SIG-M5 treated with dmso at 0.1 percent for 504 hours (cell line): ENCODE measurements around the gene S1PR5.
"Not testable (repeated sequence)": the region's sequence is repeated elsewhere in the genome, so short reads cannot be mapped to it uniquely, and the experiment has no call there.

Source experiments
- DNase-seq: peaks from one replicate; lab custom pipeline; 2025; ENCODE audit not compliant: unreplicated experiment; lab: John Stamatoyannopoulos, UW

S1PR5 gene, protein sequence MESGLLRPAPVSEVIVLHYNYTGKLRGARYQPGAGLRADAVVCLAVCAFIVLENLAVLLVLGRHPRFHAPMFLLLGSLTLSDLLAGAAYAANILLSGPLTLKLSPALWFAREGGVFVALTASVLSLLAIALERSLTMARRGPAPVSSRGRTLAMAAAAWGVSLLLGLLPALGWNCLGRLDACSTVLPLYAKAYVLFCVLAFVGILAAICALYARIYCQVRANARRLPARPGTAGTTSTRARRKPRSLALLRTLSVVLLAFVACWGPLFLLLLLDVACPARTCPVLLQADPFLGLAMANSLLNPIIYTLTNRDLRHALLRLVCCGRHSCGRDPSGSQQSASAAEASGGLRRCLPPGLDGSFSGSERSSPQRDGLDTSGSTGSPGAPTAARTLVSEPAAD

DNA sequence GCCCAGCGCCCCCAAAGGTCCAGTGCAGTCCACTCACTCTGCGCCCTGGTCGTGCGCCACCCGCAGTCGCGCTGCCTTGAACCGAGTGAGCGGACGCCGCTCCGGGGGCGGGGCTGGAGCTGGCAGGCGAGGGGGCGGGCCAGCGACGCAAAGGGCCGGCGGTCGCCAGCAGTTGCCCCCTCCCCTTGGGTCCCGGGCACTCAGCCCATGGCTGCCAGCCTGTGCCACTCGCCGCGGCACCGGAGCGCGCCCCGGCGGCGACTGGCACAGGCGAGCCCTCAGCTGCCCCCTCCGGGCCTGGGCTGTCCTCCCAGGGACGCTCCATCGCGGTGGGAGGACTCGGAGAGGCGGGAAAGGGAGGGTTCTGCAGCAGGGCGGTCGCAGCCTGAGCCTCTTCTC lies at the start of gene S1PR5:
Gene S1PR5, minus strand, starts transcription at position 87 of the 399 bp plus-strand sequence. CDS start 2,436 bp downstream, outside the sequence.
- no peak for DNase-seq

DNA sequence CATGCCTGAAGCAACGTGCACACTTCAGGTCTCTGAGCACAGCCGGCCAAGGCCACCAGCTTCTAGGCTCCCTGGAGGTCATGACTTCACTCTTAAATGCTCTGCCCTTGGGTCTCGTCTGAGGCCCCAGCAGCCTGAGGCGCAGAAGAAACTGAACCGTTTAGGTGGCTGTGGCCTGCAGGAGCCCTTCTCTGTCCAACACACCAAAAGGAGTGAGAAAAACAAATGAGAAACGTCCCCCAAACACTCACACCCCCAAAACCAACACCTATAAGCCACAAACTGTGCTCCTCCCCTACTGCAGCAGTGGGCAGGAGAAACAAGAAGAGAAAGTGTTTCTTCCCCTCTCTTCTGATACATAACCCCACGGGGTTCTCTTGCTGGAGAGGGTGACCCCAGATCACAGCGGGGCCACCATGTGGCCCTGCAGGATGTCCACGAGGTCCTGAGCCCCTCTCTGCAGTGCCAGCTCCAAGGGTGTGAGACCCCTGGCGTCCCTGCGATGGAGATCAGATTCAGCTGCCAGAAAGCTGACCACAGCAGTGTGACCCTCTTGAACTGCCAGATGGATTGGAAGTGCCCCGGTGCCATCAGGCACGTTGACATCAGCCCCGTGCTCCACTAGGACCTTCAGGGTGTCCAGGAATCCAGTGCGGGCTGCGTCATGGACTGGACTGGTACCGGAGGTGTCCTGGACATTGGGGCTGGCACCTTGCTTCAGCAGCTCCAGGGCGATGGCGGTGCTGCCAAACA lies 49.6 kb upstream of the S1PR5 start:
- DNase-seq, result peak; percentile 60

DNA sequence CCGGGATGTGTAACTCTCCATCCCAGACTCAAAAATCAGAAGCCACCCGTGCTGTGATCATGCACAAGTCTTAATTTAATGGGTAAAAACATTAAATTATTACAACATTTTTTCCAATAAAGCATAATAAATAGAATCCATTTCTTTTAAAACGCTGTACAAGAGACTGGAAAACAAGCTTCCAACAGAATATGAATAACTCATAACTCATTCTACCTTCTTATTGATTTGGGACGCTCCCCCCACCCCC lies 49.1 kb upstream of the S1PR5 start:
- no peak for DNase-seq

DNA sequence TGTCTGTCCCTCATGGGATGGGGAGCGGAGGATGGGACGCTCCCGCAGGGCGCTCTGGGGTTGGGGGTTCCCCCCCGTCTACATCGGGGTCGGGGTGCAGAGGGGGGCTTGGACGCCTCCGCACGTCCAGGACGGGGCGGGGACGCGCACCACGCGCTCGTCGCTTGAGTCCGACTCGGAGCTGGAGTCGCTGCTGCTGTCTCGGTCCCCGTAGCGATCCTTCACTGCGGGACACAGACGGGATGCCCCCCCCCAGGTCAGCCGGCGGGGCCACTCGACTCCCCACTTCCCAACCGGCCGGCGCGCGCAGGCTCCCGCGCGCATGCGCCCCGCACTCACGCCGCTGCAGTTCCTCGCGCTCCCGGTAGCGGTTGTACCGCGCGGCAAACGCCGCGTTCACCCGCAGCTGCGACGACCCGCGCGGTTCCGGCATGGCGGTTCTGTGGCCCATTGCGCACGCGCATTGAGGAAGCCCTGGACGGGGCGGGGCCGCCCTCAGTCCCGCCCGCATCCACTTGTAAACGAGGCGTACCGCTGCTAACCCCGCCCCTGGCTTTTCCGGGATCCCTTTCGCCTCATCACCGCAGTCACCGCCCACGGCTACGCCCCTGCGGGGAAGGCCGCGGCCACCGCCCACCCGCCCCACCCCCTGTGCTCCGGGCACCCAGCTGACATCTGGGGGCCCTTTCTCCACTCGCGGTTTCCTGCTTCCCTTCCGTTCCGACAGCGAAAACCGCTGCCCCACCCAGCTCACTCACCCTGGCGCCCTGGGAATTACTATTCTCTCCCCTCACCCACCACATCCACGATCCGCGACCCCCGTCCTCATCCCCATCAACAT lies 48.5 kb upstream of the S1PR5 start, which contains the start of gene KRI1:
Gene KRI1, minus strand, starts transcription at position 444 of the 841 bp plus-strand sequence. Its CDS starts 11 bp downstream, at position 433.
- DNase-seq, result peak; percentile 97

DNA sequence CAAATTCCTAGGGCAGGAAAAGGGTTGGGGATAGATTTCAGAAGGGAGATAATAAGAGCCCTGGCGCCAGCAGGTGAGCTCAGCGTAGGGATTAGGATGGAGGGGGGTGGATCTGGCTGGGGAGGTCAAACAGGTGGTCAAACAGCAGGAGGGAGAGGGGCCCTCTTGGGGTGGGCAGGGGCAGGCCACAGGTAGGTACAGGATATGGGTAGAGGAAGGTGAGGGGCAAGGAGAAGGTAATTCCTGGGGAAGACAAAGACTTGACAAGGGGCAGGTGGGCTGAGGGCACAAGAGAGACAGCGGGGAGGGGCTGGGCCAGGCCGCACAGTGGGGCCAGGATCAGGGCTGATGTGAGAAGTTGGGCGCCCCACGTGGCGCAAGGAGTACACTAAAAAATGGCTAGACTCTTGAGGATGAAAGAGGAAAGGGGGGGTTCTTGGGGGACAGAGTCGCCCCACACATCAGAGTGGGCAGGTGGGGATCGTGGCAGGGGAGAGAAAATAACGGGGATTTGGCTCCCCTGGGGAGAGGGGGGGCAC lies 47.9 kb upstream of the S1PR5 start:
- DNase-seq, result peak; percentile 55

DNA sequence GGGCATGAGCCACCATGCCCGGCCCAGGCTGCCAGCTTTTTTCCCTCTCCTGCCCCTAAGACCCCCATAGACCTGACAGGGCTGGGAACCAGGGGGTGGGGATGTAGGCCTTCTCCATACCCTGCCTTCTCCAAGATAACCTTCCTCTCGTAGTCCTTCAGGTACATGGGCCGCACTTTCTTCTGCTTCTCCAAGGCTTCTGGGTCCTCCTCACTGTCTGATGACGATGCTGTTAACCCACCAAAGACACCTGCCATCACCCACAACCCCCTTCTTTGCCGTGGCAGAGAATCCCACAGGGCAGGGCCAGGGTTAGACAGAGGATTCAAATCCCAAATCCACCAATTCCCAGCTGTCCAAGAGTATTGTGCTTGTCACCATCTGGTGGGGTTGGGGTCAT lies 45.4 kb upstream of the S1PR5 start:
- no peak for DNase-seq

DNA sequence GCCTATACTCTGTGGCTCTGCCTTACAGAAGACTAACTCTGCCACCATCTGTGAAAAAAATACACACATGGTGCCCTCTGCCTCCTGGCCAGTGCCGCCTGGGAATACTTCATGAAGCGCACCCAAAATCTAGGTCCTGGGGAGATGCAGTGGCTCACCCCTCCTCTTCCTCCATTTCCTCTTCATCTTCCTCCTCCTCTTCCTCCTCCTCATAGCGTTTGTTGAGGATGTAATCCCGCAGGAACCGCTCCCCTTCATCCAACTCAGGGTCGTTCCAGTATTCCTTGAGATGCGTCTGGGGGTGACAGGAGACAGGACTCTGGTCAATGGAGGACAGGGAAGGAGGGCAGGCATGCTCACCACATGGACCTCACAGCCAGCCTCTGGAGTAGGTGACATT lies 42.9 kb upstream of the S1PR5 start:
- no peak for DNase-seq

DNA sequence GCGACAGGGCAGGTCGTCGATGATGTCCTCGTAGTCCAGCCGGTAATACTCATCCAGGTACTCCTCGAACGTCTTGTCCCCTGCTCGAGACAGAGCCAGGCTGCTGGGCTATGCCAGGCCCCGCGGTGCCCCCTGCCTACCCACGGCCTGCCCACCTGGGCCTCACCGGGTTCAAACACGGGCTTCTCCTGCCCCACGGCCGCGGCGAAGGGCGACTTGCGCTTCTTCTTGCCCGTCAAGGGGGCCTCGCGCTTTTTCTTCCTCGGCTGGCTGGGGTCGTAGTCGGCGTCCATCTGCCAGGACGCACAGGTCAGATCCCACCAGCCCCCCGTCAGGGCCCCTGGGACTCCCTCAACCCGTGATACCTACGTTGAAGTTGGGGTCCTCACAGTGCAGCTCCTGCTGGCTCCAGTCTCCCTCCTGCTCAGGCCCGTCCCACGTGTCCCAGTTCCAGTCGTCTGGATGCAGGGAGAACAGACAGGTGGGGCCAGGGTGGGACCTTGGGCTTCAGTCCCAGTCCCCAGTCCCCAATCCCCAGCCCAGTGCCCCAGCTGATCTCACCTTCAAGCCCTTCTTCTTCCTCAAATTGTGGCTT lies 40.5 kb upstream of the S1PR5 start:
- no peak for DNase-seq

DNA sequence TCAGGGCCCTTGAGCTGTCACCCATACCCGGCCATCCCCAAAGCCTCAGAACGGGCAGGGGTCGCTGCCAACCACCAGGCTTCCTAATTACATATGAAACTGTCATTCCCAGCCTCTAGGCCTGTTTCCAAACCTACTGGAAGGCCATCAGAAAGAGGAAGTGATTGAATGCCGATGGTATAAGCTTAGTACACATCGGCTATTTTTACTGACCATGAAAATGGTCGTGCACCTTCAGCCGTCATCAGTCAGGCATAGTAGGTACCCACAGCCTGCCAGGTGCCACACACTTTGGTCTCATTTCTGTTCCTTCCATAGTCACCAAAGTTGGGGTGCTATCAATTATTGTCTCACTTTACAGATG lies 38.3 kb upstream of the S1PR5 start:
- DNase-seq, result no peak

DNA sequence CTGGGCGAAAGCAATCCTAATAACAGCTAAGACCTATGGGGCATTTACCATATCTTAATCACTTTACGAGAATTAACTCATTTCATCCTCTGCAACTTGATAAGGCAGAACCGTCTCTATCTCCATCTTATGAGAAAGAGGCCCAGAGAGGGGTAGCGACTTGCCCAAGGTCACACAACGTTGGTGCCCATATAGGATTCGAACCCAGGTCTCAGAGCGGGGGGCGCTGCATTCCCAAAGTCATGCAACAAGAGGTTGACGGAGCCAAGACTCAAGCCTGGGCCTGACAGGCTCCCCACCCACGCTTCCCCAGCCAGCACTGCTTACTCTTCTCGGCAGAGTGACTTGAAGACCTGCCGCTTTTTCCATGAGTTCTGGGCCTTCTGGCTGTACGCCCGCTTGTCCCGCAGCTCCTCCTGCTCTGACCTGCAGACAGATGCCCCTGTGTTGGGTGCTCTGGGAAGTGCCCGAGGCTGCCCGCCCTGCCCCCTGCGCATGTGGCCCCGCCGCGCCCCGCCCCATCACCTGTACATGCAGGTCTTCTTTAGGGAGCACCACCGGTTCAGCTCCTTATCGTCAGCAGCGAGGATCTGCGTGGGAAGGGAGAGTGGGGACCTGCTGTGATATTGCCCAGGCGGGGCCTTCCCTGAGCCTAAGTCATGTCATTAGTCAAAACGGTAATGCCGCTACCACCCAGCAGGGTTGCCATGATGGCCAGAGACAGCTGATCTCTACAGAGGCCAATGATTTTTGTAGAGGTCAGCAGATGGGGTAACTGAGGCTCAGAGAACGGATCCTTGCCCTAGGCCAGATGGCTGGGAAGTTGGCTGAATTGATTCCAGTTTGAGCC lies 37.7 kb upstream of the S1PR5 start:
- DNase-seq, result no peak

DNA sequence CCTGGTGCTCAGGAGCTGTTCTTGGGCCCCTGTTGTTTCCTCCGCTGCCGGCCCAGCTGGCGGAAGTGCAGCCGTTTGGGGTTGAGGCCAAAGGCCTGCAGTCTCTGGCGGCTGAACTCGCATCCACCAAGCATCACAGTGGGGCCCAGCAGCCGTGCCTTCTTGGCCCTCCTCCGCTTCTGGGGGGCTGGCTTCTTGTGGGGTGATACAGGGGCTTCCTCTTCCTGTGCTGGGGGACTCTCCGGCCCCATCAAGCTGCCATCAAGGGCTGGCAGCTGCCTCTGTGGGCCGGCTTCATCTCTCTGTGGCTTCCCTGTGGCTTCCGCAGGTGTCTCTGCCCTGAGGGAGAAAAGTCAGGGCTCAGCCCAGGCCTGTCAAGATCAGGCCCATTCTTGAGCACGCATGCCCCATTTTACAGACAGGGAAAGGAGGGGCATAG lies 36.7 kb upstream of the S1PR5 start:
- DNase-seq, result no peak

DNA sequence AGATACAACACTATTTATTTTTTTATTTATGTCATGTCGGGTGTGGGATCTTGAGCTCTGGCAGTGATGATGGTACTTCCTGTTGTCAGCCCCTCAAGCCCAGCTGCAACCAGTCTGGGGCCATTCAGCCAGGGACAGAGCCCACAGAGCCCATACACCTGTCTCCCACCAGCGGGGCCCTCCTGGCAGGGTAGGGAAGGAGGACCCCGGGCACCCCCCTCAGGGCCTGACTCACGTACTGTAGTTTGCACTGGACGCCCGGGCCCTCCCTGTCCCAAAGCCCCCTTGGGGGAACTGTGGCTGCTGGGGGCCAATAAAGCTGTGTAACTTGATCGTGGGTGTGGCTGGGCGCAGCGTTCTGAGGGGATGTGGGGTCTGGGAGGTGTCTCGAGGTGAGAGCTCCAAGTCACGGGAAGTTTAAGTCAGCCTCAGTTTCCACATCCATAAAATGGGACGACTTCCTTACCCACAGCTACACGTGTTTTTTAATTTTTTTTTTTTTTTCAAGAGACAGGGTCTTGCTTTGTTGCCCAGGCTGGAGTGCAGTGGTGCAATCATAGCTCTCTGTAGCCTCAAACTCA lies 35.9 kb upstream of the S1PR5 start:
- no peak for DNase-seq

DNA sequence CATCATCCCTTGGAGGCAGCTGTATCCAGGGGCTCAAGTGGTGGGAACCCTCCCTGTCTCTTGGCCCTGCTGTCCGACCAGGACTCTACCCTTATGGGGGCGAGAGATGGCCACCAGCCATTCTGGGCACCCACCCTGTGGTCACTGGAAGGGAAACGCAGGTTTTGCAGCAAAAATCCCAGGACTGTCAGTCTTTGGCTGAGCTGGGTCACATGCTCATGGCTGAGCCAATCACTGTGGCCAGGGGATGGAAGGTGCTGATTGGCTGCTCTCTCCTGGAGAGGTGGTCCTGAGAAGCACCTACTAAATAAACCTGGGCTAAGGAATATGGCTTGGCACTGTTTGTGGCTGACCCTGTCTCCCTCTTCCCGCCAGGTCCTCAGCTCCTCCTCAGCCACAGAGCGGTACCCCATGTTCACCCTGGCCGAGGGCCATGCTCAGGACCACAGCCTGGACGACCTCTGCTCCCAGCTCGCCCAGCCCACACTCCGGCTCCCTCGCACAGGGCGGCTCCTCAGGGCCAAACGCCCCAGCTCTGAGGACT lies 35.3 kb upstream of the S1PR5 start:
- DNase-seq, result no peak

DNA sequence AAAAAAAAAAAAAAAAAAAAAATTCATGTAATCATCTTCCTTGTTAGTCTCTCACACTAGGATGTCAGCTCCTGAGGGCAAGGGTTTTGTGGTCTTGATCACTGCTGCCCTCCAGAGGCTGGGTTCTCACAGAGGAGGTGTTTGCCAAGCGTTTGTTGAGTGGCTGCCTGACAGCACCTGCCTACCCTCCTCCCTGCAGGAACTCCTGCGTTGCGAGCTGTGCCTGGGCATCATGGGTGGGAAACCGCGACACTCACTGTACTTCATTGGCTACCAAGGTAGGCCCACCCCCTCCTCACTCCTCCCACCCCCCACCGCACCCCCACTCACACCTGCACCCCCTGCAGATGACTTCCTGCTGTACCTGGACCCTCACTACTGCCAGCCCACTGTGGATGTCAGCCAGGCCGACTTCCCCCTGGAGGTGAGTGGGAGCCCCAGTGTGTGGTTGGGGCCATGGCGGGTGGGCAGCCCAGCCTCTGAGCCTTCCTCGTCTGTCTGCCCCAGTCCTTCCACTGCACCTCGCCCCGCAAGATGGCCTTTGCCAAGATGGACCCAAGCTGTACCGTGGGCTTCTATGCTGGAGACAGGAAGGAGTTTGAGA lies 34.6 kb upstream of the S1PR5 start:
- DNase-seq, result peak; percentile 56

DNA sequence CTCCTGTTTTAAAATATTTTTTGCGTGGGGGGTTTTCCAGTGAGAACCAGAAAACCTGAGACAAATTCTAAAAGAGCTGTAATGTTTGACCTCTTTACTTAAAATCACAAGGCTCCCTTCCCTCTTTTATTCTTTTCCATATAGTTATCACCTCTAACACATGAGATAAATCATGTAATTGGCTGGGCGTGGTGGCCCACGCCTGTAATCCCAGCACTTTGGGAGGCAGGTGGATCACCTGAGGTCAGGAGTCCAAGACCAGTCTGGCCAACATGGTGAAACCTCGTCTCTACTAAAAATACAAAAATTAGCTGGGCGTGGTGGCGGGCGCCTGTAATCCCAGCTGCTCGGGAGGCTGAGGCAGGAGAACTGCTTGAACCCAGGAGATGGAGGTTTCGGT lies 33.8 kb upstream of the S1PR5 start:
- not testable (repeated sequence) for DNase-seq

DNA sequence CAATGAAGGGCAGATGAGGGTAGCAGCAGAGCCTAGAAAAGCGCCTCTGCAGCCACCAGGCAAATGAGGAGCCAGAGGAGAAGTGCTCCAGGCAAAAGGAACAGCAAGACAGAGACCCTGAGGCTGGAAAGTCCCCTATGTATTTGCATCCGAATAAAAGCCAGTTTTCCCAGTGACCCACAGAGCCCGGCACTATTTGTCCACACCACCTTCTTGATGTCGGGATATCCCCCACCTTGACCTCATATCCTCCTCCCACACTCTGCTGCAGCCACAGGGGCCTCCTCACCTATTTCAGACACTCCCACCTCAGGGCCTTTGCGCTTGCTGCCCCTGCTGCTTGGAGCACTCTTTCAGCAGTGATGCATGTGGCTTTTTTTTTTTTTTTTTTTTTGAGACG lies 33.1 kb upstream of the S1PR5 start:
- DNase-seq, result no peak

DNA sequence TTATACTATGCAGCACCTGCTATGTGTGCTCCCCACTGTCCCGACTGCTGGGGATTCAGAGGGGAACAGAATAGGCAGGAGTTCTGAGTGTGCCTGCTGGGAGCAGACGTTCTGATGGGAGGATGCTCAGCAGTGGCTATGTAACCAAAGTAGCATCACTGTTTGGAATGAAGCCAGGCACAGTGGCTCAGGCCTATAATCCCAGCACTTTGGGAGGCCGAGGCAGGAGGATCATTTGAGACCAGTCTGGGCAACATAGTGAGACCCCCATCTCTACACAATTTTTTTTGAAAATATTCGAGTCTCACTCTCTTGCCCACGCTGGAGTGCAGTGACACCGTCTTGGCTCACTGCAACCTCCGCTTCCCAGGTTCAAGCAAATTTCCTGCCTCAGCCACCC lies 32.5 kb upstream of the S1PR5 start:
- no peak for DNase-seq

DNA sequence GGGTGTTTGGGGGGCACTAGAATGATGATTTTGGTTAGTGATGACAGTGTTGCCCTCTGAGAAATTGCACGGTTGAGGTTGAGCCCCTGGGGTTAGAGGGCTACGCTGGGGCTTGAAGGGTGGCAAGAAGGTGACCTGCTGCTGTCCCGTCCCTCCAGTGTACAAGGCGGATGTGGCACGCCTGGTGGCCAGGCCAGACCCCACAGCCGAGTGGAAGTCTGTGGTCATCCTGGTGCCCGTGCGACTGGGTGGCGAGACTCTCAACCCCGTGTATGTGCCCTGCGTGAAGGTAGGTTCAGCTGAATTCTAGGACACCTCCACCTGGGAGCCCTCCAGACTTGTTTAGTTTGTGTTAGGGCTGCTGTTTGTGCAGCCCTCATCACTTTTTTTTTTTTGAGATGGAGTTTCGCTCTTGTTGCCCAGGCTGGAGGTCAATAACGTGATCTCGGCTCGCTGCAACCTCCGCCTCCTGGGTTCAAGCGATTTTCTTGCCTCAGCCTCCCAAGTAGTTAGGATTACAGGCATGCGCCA lies 31.6 kb upstream of the S1PR5 start:
- no peak for DNase-seq

DNA sequence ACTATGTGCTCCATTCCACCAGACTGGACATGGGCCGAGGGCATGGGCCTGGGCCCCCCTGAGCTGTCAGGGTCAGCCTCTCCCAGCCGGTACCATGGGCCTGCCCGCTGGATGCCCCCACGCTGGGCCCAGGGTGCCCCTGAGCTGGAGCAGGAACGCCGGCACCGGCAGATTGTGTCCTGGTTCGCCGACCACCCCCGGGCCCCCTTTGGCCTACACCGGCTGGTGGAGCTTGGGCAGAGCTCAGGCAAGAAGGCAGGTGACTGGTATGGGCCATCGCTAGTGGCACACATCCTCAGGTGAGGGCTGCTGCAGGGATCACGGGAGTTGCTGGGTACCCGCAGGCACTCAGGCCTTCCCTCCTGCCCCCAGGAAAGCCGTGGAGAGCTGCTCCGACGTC lies 29.6 kb upstream of the S1PR5 start:
- no peak for DNase-seq
